Nephron progenitor cell (in vitro differentiated cells): ENCODE results near the gene C1QTNF5.

ENCODE experiments used
- DNase-seq: peaks from one replicate; pipeline ENCODE4 v3.0.0; 2021
- H3K27ac Mint-ChIP-seq: 2 replicates; pipeline ENCODE4 v1.8.0; 2021; ENCODE audit warnings: mild to moderate bottlenecking, moderate library complexity, mixed read lengths
- H3K27me3 Mint-ChIP-seq: 2 replicates; pipeline ENCODE4 v1.8.0; 2021; ENCODE audit warnings: mild to moderate bottlenecking, low read depth, mixed read lengths; ENCODE audit not compliant: poor library complexity
- H3K36me3 Mint-ChIP-seq: 2 replicates; pipeline ENCODE4 v1.8.0; 2021; ENCODE audit warnings: low read depth, mixed read lengths
- H3K4me1 Mint-ChIP-seq: 2 replicates; pipeline ENCODE4 v1.8.0; 2021; ENCODE audit warnings: mixed read lengths
- H3K4me3 Mint-ChIP-seq: 2 replicates; pipeline ENCODE4 v1.8.0; 2021; ENCODE audit warnings: mild to moderate bottlenecking, moderate library complexity, mixed read lengths
- H3K9me3 Mint-ChIP-seq: 2 replicates; pipeline ENCODE4 v1.8.0; 2021; ENCODE audit warnings: mild to moderate bottlenecking, moderate library complexity, mixed read lengths
- TF ChIP-seq, protein P1 (sequence below): fragments of 200-600 bp; sonication (generic); IDR thresholded peaks from 2 replicates; pipeline ENCODE4 v1.5.0; 2021; ENCODE audit warnings: antibody characterized with exemption

The C1QTNF5 gene

DNA sequence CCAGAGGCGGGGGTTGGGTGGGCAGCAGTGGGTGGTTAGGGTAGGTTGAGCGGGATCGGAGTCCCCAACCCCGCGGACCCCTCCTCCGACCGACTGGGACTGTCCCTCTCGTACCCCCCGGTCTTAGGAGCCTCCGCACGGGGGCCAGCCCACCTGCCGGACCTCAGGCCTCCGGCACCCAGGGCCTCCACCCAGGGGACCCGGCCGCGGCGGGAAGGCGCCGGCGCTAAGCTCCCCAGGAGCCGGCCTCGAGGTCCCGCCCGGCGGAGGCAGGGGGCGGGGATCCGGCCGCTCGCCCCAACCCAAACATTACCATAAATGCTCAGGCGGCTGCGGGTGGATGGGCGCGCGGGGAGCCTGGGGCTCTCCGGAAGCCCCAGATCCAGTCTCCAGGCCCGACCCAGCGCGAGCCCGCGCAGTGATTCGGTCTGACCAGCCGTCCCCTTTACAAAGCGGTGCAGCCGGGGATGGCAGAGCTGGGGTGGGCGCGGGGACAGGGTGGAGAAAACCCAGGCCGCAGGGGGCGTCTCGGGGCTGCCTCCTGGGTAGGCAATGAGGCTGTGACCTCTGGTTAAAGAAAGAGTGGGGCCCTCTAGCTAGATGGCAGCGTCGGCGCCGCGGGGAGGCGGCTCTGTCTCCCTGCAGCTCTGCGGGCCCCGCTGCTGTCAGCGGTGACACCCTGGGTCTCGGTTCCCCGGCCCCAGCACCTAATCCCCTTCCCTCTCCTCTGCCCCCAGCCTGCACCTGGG lies 19.7 kb downstream of the C1QTNF5 start:
- Mint-ChIP-seq H3K27me3 (peaks cover 11% of the 10 kb centered on the region), H3K27ac (no peak overlapping the region), H3K4me3 (peak overlapping the region; percentile 73), H3K36me3 (no peaks in the 10 kb centered on the region), H3K9me3 (no peaks in the 10 kb centered on the region), H3K4me1 (peaks cover 61% of the 10 kb centered on the region)
- TF ChIP-seq, protein P1, sequence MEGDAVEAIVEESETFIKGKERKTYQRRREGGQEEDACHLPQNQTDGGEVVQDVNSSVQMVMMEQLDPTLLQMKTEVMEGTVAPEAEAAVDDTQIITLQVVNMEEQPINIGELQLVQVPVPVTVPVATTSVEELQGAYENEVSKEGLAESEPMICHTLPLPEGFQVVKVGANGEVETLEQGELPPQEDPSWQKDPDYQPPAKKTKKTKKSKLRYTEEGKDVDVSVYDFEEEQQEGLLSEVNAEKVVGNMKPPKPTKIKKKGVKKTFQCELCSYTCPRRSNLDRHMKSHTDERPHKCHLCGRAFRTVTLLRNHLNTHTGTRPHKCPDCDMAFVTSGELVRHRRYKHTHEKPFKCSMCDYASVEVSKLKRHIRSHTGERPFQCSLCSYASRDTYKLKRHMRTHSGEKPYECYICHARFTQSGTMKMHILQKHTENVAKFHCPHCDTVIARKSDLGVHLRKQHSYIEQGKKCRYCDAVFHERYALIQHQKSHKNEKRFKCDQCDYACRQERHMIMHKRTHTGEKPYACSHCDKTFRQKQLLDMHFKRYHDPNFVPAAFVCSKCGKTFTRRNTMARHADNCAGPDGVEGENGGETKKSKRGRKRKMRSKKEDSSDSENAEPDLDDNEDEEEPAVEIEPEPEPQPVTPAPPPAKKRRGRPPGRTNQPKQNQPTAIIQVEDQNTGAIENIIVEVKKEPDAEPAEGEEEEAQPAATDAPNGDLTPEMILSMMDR: no peak
- DNase-seq: peak; percentile 74

DNA sequence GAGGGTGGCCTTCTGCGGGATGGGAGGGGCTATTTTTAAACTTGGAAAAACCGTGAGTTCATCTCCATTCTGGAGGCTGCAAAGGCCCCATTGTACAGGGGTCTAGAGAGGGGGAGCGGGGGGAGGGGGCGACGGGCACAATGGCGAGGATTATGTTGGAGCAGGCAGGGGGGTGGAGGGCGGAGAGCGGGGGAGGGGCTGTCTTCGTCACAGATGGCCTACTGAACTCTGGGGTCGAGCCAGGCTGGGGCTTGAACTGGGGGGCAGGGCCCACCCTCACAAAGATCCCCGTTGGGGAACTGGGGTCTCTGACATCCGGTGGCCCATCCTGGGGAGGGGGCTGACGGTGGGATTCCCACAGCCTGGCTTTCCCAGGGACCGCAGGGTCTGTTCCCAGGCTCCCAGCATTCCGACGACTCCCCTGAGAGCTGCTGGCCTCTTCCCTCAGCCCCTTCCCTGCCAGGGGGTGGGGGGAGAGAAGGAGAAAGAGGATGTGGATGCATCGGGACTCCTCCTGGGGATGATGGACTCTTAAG lies 20.4 kb downstream of the C1QTNF5 start:
- peak overlapping the region; percentile 61 for H3K4me3 Mint-ChIP-seq
- no peaks in the 10 kb centered on the region for H3K36me3 Mint-ChIP-seq
- no peaks in the 10 kb centered on the region for H3K9me3 Mint-ChIP-seq
- peaks cover 64% of the 10 kb centered on the region for H3K4me1 Mint-ChIP-seq
- TF ChIP-seq, protein P1: no peak
- DNase-seq: peak; percentile 70
- H3K27ac Mint-ChIP-seq: peak overlapping the region; percentile 52
- peaks cover 17% of the 10 kb centered on the region for H3K27me3 Mint-ChIP-seq

DNA sequence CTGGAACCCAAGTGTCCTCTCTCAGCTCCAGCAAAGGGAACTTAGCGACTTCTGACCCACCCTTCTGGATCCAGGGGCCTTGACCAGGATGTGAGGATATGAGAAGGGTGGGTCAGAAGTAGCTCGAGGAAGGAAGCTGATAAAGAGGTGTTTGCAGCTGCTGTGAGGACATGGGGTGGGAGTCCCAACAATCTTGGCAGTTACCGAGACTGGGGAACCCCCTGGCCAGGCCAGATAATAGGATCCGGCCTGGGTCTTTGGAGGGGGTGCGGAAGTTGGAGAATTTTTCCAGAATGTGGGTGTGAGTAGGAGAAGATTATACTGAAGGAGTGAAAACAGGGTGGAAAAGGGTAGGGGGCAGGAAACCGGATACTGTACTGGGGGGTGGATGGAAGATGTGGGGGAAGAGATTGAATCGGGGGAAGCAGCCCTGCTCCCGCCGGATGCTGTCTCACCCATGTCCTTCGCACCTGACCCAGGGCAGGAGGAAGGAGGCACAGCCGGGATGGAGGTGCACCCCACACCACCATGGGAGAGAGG lies 20.9 kb downstream of the C1QTNF5 start:
- peaks cover 23% of the 10 kb centered on the region for H3K27me3 Mint-ChIP-seq
- TF ChIP-seq, protein P1: no peak
- no peak for DNase-seq
- H3K4me3 Mint-ChIP-seq: peak overlapping the region; percentile 58
- no peaks in the 10 kb centered on the region for H3K9me3 Mint-ChIP-seq
- no peaks in the 10 kb centered on the region for H3K36me3 Mint-ChIP-seq
- H3K27ac Mint-ChIP-seq: peak overlapping the region; percentile 52
- H3K4me1 Mint-ChIP-seq: peaks cover 66% of the 10 kb centered on the region

DNA sequence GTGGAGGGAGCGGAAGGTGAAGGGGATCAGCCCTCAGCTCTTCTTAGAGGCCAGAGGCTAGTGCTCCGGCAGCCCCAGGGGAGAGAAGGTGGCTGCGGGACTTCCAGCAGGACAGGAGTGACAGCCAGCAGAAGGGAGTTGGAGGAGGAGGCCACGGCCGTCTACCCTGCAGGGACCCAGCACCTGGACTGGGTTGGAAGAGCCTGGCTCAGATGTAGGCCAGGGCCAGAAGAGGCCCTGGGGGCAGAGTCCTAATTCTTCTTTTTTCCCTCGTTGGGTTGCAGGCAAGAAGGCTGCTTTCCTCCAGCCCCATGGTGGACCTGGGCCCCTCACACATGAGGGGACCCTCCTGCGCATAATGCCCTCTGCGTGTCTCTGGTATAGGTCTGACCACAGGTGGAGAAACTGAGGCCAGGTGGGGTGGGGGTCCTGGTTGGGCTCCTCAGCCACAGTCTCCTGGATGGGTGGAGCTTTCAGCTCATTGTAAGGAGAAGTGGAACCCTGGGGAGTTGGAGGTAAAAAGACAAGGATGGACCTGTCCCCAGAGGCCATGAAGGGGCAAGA lies 21.5 kb downstream of the C1QTNF5 start:
- H3K4me3 Mint-ChIP-seq: peak overlapping the region; percentile 54
- H3K27ac Mint-ChIP-seq: peak overlapping the region; percentile 65
- TF ChIP-seq, protein P1: no peak
- H3K9me3 Mint-ChIP-seq: no peaks in the 10 kb centered on the region
- H3K4me1 Mint-ChIP-seq: peaks cover 62% of the 10 kb centered on the region
- H3K27me3 Mint-ChIP-seq: peaks cover 28% of the 10 kb centered on the region
- no peaks in the 10 kb centered on the region for H3K36me3 Mint-ChIP-seq
- no peak for DNase-seq

DNA sequence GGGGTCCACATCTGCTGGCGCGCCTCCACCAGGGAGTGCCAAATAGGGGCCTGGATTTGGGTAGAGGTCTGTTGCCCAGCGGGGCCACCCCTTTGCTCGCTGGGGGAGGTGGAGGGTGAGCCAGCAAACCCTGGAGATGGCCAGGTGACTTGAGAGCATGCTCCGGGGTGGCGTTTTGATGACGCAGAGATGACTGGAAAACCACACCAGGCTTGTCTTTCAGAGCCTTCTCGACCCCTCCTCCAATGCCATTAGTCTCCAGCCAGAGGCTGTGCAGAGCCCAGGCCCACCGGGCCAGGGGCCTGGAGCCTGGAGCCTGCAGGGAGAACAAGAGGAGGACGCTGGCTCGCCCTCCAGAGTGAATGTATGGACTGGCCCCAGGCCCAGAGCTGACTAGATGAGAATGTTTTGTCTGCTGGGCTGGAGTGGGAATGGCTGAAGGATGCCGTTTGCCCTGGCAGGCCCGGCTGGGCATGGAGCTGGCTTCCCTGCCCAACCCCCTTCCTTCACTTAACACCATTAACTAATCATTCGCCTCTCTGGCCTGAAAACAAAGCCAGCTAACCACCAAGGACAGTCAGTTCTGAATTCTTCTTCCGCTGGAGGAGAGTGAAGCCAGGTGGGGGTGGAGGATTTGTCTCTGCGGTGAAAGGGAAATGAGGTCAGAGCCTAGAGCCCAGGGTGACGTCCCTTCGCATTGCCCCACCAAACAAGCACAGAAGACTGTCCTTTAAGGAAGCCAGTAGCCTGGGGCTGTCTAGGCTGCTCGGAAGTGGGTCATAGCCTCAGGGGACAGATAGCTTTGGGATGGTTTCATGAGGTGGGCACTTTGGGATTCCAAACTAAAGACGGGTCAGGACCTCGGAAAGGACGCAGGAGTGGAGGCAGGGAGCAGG lies 22.2 kb downstream of the C1QTNF5 start:
- Mint-ChIP-seq H3K36me3 (no peaks in the 10 kb centered on the region), H3K4me1 (peaks cover 55% of the 10 kb centered on the region)

More for the DNA sequence above, 22.2 kb downstream of the C1QTNF5 start:
- Mint-ChIP-seq H3K27me3 (peaks cover 30% of the 10 kb centered on the region), H3K9me3 (no peaks in the 10 kb centered on the region), H3K27ac (peak overlapping the region; percentile 65), H3K4me3 (peak overlapping the region; percentile 54)
- DNase-seq: no peak
- TF ChIP-seq, protein P1: no peak
